IPS-NIHi7 (cell line): ENCODE results near the gene ZNF582.
"Not testable (repeated sequence)": the region's sequence is repeated elsewhere in the genome, so short reads cannot be mapped to it uniquely, and the experiment has no call there.

Experiments used
- DNase-seq: peaks from one replicate; pipeline ENCODE4 v3.0.0; 2012; ENCODE audit warnings: mixed read lengths; ENCODE audit errors: extremely low spot score

ZNF582 gene

GRCh38 chr19:56351208-56351607, 42.1 kb downstream of the ZNF582 start:
- no peak for DNase-seq

GRCh38 chr19:56350416-56351045, 42.8 kb downstream of the ZNF582 start:
- DNase-seq, result peak; percentile 24

- no peak for DNase-seq
Measured at GRCh38 chr19:56348289-56348877, 45.0 kb downstream of the ZNF582 start.

- DNase-seq, result no peak
Measured at GRCh38 chr19:56347163-56347778, 46.1 kb downstream of the ZNF582 start.

GRCh38 chr19:56341948-56342347, 51.4 kb downstream of the ZNF582 start:
- no peak for DNase-seq

- DNase-seq, result not testable (repeated sequence)
Measured at GRCh38 chr19:56339031-56339430, 54.3 kb downstream of the ZNF582 start.

GRCh38 chr19:56337077-56337476, 56.3 kb downstream of the ZNF582 start:
- not testable (repeated sequence) for DNase-seq

GRCh38 chr19:56335371-56335770, 58.0 kb downstream of the ZNF582 start:
- DNase-seq, result not testable (repeated sequence)

- DNase-seq, result peak; percentile 33
Measured at GRCh38 chr19:56333506-56333905, 59.8 kb downstream of the ZNF582 start.
